HCT116 (cell line): Measurements from ENCODE around the gene TLE7.

ENCODE experiments used
- ATF3 ChIP-seq: IDR thresholded peaks from 2 replicates; pipeline ENCODE4 v1.6.1; 2012
- CBX3 ChIP-seq: IDR thresholded peaks from 2 replicates; pipeline ENCODE4 v1.6.1; 2012; ENCODE audit warnings: low read depth
- CTCF ChIP-seq, 3 experiments: fragments of 200-600 bp in 1 of 3; sonication (generic) in 1 of 3; IDR thresholded peaks in 2 of 3; conservative IDR thresholded peaks in 1 of 3; 2 replicates each; pipeline ENCODE4 v1.5.1; 2012 to 2017; ENCODE audit warnings: low read depth in 2 of 3, low read length in 2 of 3, antibody characterized with exemption in 1 of 3, borderline replicate concordance in 1 of 3, control low read depth in 1 of 3, mild to moderate bottlenecking in 1 of 3, mixed read lengths in 1 of 3, mixed run types in 1 of 3, moderate library complexity in 1 of 3; ENCODE audit not compliant: insufficient read depth in 1 of 3
- EZH2 ChIP-seq: fragments of 200-600 bp; sonication (generic); IDR thresholded peaks from 2 replicates; pipeline ENCODE4 v1.6.1; 2017; ENCODE audit warnings: antibody characterized with exemption, mixed run types
- EZH2phosphoT487 ChIP-seq: fragments of 200-600 bp; IDR thresholded peaks from 2 replicates; pipeline ENCODE4 v1.6.1; 2018; ENCODE audit warnings: antibody characterized with exemption, borderline replicate concordance
- JUND ChIP-seq: IDR thresholded peaks from 2 replicates; pipeline ENCODE4 v1.6.1; 2012
- POLR2A ChIP-seq: IDR thresholded peaks from 2 replicates; pipeline ENCODE4 v1.7.0; 2011; ENCODE audit warnings: borderline replicate concordance; ENCODE audit not compliant: insufficient read depth, insufficient read length; ENCODE audit errors: extremely low read depth
- POLR2AphosphoS5 ChIP-seq: IDR thresholded peaks from 2 replicates; pipeline ENCODE4 v1.6.1; 2011; ENCODE audit warnings: mild to moderate bottlenecking, low read depth, low read length, moderate library complexity
- RAD21 ChIP-seq: IDR thresholded peaks from 2 replicates; pipeline ENCODE4 v1.6.1; 2012; ENCODE audit warnings: low read depth, mild to moderate bottlenecking
- SP1 ChIP-seq: IDR thresholded peaks from 2 replicates; pipeline ENCODE4 v1.6.1; 2012; ENCODE audit warnings: low read depth
- TCF7L2 ChIP-seq: IDR thresholded peaks from 2 replicates; pipeline ENCODE4 v1.7.0; 2011; ENCODE audit warnings: borderline replicate concordance, inconsistent platforms; ENCODE audit not compliant: insufficient read depth, insufficient read length; ENCODE audit errors: extremely low read depth
- ZFX ChIP-seq: fragments of 450-650 bp; IDR thresholded peaks from 2 replicates; pipeline ENCODE4 v1.6.1; 2017

- TF ChIP-seq EZH2 = no peak
- no peak for TF ChIP-seq TCF7L2
- TF ChIP-seq ATF3 = no peak
- TF ChIP-seq RAD21 = no peak
- TF ChIP-seq SP1 = no peak
- TF ChIP-seq EZH2phosphoT487 = no peak
- no peak for TF ChIP-seq ZFX
- TF ChIP-seq JUND = no peak
- 0 out of 2 replicates have a peak, but pooled peaks have one; percentile 59 for TF ChIP-seq CBX3
- TF ChIP-seq CTCF (IDR thresholded peaks at IDR 0.05 in 2 of 3, conservative IDR thresholded peaks at IDR 0.05 in 1 of 3; ENCODE audit: borderline replicate concordance in 1 of 3, insufficient read depth in 1 of 3, low read depth in 2 of 3, low read length in 2 of 3) = no peak
- TF ChIP-seq POLR2AphosphoS5 = no peak
- no peak for TF ChIP-seq POLR2A
These were observed 7.2 kb upstream of the TLE7 start for GRCh38 chr16:71449020-71449419.
